ENCODE results near the gene PDGFA. TPM values are rescaled to one million over a fixed set of nuclear protein-coding genes. Genes with fewer than 3 reads are reported as not detected.
A peak's percentile ranks its signal among the peaks of the same experiment; 100 is the strongest.

PDGFA gene
- total RNA-seq, 2 experiments from 2014 or later: 7.7 TPM

GRCh38 chr7:524800-525199 is 5.2 kb upstream of the PDGFA start:
- CTCF ChIA-PET: no interaction called here
- intact Hi-C loops (cut with micrococcal nuclease): no loop called here
- Mint-ChIP-seq H3K27me3 (ENCODE audit: low read depth) (peaks cover 12% of the 10 kb centered on the region), H3K36me3 (ENCODE audit: low read depth) (no peaks in the 10 kb centered on the region), H3K4me1 (ENCODE audit: low read depth) (peaks cover 8% of the 10 kb centered on the region), H3K27ac (no peak overlapping the region), H3K9me3 (no peaks in the 10 kb centered on the region), H3K4me3 (no peak overlapping the region)
- no peak for DNase-seq

- DNase-seq: no peak
- no peak overlapping the region for H3K4me3 Mint-ChIP-seq
- CTCF ChIA-PET: no interaction called here
Measured at GRCh38 chr7:523347-524336, 4.0 kb upstream of the PDGFA start.

GRCh38 chr7:522951-523314 is 3.3 kb upstream of the PDGFA start:
- CTCF ChIA-PET: interaction anchor here (0.6 kb wide), 1 partner anchor 1268 kb away, joined by 4 read pairs; no protein-coding TSS in a partner anchor
- H3K9me3 Mint-ChIP-seq: no peaks in the 10 kb centered on the region
- intact Hi-C loops (cut with micrococcal nuclease): no loop called here
- H3K4me1 Mint-ChIP-seq (ENCODE audit: low read depth): peaks cover 11% of the 10 kb centered on the region
- no peak overlapping the region for H3K27ac Mint-ChIP-seq
- H3K4me3 Mint-ChIP-seq: no peak overlapping the region
- peaks cover 16% of the 10 kb centered on the region for H3K27me3 Mint-ChIP-seq (ENCODE audit: low read depth)
- no peak for DNase-seq
- no peaks in the 10 kb centered on the region for H3K36me3 Mint-ChIP-seq (ENCODE audit: low read depth)

More at GRCh38 chr7:523347-524336, 4.0 kb upstream of the PDGFA start:
- peaks cover 8% of the 10 kb centered on the region for H3K4me1 Mint-ChIP-seq (ENCODE audit: low read depth)
- intact Hi-C loops (cut with micrococcal nuclease): no loop called here
- no peak overlapping the region for H3K27ac Mint-ChIP-seq
- no peaks in the 10 kb centered on the region for H3K9me3 Mint-ChIP-seq
- no peaks in the 10 kb centered on the region for H3K36me3 Mint-ChIP-seq (ENCODE audit: low read depth)
- peaks cover 13% of the 10 kb centered on the region for H3K27me3 Mint-ChIP-seq (ENCODE audit: low read depth)

GRCh38 chr7:522071-522950 is 2.7 kb upstream of the PDGFA start:
- Mint-ChIP-seq H3K27me3 (ENCODE audit: low read depth) (peaks cover 20% of the 10 kb centered on the region), H3K9me3 (no peaks in the 10 kb centered on the region), H3K36me3 (ENCODE audit: low read depth) (no peaks in the 10 kb centered on the region), H3K4me1 (ENCODE audit: low read depth) (peaks cover 15% of the 10 kb centered on the region), H3K4me3 (no peak overlapping the region), H3K27ac (no peak overlapping the region)
- CTCF ChIA-PET: interaction anchor here (0.6 to 0.7 kb wide), 2 partner anchors 87 to 1269 kb away, joined by 3 to 4 read pairs; no protein-coding TSS in a partner anchor
- intact Hi-C loops (cut with micrococcal nuclease): no loop called here
- peak; percentile 41 for DNase-seq

GRCh38 chr7:521221-522070 is 1.8 kb upstream of the PDGFA start:
- intact Hi-C loops (cut with micrococcal nuclease): loop anchor here (2.0 kb wide), 1 partner anchor 63 kb away; no protein-coding TSS in a partner anchor
- CTCF ChIA-PET: interaction anchor here (0.7 kb wide), 1 partner anchor 86 kb away, joined by 3 read pairs; no protein-coding TSS in a partner anchor
- Mint-ChIP-seq H3K9me3 (no peaks in the 10 kb centered on the region), H3K4me3 (peak overlapping the region; percentile 24), H3K36me3 (ENCODE audit: low read depth) (no peaks in the 10 kb centered on the region), H3K27me3 (ENCODE audit: low read depth) (peaks cover 20% of the 10 kb centered on the region), H3K4me1 (ENCODE audit: low read depth) (peaks cover 15% of the 10 kb centered on the region), H3K27ac (no peak overlapping the region)
- DNase-seq: no peak

GRCh38 chr7:520503-521161 is 986 bp upstream of the PDGFA start:
- Mint-ChIP-seq H3K27ac (no peak overlapping the region), H3K36me3 (ENCODE audit: low read depth) (no peaks in the 10 kb centered on the region), H3K4me3 (no peak overlapping the region), H3K27me3 (ENCODE audit: low read depth) (peaks cover 26% of the 10 kb centered on the region), H3K9me3 (no peaks in the 10 kb centered on the region), H3K4me1 (ENCODE audit: low read depth) (peaks cover 18% of the 10 kb centered on the region)
- CTCF ChIA-PET: no interaction called here
- intact Hi-C loops (cut with micrococcal nuclease): loop anchor here (2.0 kb wide), 1 partner anchor 64 kb away; no protein-coding TSS in a partner anchor
- no peak for DNase-seq

- Mint-ChIP-seq H3K4me1 (ENCODE audit: low read depth) (peaks cover 20% of the 10 kb centered on the region), H3K4me3 (peak overlapping the region; percentile 81), H3K36me3 (ENCODE audit: low read depth) (no peaks in the 10 kb centered on the region), H3K27ac (no peak overlapping the region), H3K27me3 (ENCODE audit: low read depth) (peaks cover 33% of the 10 kb centered on the region), H3K9me3 (no peaks in the 10 kb centered on the region)
- DNase-seq: peak; percentile 75
- intact Hi-C loops (cut with micrococcal nuclease): loop anchor here (2.0 to 5.0 kb wide), 2 partner anchors 83 to 208 kb away; partner anchors contain the start of genes DNAAF5 and PRKAR1B
- CTCF ChIA-PET: no interaction called here
Measured at GRCh38 chr7:518630-519483, 789 bp downstream of the PDGFA start.

- H3K36me3 Mint-ChIP-seq (ENCODE audit: low read depth): no peaks in the 10 kb centered on the region
- DNase-seq: peak; percentile 40
- intact Hi-C loops (cut with micrococcal nuclease): loop anchor here (2.0 to 5.0 kb wide), 3 partner anchors 84 to 209 kb away; partner anchors contain the start of genes DNAAF5 and PRKAR1B
- H3K27me3 Mint-ChIP-seq (ENCODE audit: low read depth): peaks cover 32% of the 10 kb centered on the region
- peak overlapping the region; percentile 81 for H3K4me3 Mint-ChIP-seq
- H3K27ac Mint-ChIP-seq: no peak overlapping the region
- no peaks in the 10 kb centered on the region for H3K9me3 Mint-ChIP-seq
- CTCF ChIA-PET: no interaction called here
- H3K4me1 Mint-ChIP-seq (ENCODE audit: low read depth): peaks cover 24% of the 10 kb centered on the region
Measured at GRCh38 chr7:517774-518629, 1.6 kb downstream of the PDGFA start.

GRCh38 chr7:516606-517456 is 2.8 kb downstream of the PDGFA start:
- H3K9me3 Mint-ChIP-seq: no peaks in the 10 kb centered on the region
- CTCF ChIA-PET: no interaction called here
- peak; percentile 53 for DNase-seq
- H3K27me3 Mint-ChIP-seq (ENCODE audit: low read depth): peaks cover 29% of the 10 kb centered on the region
- peak overlapping the region; percentile 42 for H3K4me3 Mint-ChIP-seq
- H3K4me1 Mint-ChIP-seq (ENCODE audit: low read depth): peaks cover 22% of the 10 kb centered on the region
- intact Hi-C loops (cut with micrococcal nuclease): loop anchor here (2.0 to 5.0 kb wide), 2 partner anchors 85 to 184 kb away; no protein-coding TSS in a partner anchor
- H3K36me3 Mint-ChIP-seq (ENCODE audit: low read depth): no peaks in the 10 kb centered on the region
- H3K27ac Mint-ChIP-seq: no peak overlapping the region
